ENCODE results near the gene NELL2. TPM values are rescaled to one million over a fixed set of nuclear protein-coding genes. Genes with fewer than 3 reads are reported as not detected.

NELL2 gene
- total RNA-seq, 1 donor from 2014 or later: 1.7 TPM

GRCh38 chr12:44647917-44648690 is 228.0 kb downstream of the NELL2 start:
- H3K36me3 Mint-ChIP-seq (ENCODE audit: low read depth, unreplicated experiment): no peaks in the 10 kb centered on the region
- no peaks in the 10 kb centered on the region for H3K9me3 Mint-ChIP-seq (ENCODE audit: unreplicated experiment)
- DNase-seq (ENCODE audit: low spot score): no peak
- TF ChIP-seq, protein P1, sequence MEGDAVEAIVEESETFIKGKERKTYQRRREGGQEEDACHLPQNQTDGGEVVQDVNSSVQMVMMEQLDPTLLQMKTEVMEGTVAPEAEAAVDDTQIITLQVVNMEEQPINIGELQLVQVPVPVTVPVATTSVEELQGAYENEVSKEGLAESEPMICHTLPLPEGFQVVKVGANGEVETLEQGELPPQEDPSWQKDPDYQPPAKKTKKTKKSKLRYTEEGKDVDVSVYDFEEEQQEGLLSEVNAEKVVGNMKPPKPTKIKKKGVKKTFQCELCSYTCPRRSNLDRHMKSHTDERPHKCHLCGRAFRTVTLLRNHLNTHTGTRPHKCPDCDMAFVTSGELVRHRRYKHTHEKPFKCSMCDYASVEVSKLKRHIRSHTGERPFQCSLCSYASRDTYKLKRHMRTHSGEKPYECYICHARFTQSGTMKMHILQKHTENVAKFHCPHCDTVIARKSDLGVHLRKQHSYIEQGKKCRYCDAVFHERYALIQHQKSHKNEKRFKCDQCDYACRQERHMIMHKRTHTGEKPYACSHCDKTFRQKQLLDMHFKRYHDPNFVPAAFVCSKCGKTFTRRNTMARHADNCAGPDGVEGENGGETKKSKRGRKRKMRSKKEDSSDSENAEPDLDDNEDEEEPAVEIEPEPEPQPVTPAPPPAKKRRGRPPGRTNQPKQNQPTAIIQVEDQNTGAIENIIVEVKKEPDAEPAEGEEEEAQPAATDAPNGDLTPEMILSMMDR (IDR thresholded peaks at IDR 0.05; ENCODE audit: unreplicated experiment): no peak
- no peak overlapping the region for H3K27ac Mint-ChIP-seq (ENCODE audit: unreplicated experiment)
- no peaks in the 10 kb centered on the region for H3K4me1 Mint-ChIP-seq (ENCODE audit: unreplicated experiment)
- no peak overlapping the region for H3K4me3 Mint-ChIP-seq (ENCODE audit: unreplicated experiment)
- no peaks in the 10 kb centered on the region for H3K27me3 Mint-ChIP-seq (ENCODE audit: unreplicated experiment)

DNA sequence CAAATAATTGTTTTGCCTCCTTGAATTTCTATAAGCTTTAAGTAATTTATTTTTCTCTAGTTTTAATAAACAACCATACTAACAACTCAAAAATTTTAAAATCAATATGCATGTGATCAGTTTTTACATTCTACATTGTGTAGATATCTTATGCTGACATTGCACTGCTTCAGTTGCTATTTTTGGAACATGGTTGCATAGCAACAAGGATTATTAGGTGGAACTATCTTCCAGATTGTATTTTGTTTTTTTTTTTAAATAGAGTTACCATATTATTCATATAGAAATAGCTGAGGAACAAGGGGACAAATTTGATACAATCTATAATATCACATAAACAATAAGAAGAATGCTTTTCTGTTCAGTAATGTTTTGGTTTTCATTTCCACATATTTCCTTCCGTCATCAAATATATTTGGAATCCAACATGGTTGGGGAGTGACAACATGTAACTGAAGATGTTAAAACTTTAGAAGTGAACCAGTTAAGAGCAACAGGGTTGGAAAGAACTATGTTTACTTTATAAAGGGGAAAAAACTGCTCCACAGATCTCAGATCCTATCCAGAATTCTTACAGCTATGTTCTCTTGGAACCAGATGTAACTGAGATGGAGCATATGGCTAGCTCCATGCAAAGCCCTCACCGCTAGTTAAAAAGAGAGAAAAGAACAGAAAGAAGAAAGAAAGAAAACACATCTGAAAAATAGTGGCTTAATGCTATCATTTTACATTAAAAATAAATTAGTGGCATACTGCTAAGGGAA is 235.5 kb downstream of the NELL2 start:
- TF ChIP-seq, protein P1 (IDR thresholded peaks at IDR 0.05; ENCODE audit: unreplicated experiment): no peak
- H3K9me3 Mint-ChIP-seq (ENCODE audit: unreplicated experiment): no peaks in the 10 kb centered on the region

GRCh38 chr12:44637875-44638274 is 238.2 kb downstream of the NELL2 start:
- no peak overlapping the region for H3K27ac Mint-ChIP-seq (ENCODE audit: unreplicated experiment)
- DNase-seq (ENCODE audit: low spot score): no peak

More for the DNA sequence above, 235.5 kb downstream of the NELL2 start:
- Mint-ChIP-seq H3K4me1 (ENCODE audit: unreplicated experiment) (no peaks in the 10 kb centered on the region), H3K4me3 (ENCODE audit: unreplicated experiment) (no peak overlapping the region), H3K27me3 (ENCODE audit: unreplicated experiment) (no peaks in the 10 kb centered on the region), H3K27ac (ENCODE audit: unreplicated experiment) (no peak overlapping the region), H3K36me3 (ENCODE audit: low read depth, unreplicated experiment) (no peaks in the 10 kb centered on the region)
- DNase-seq (ENCODE audit: low spot score): no peak

GRCh38 chr12:44628180-44628579 is 247.9 kb downstream of the NELL2 start:
- H3K27me3 Mint-ChIP-seq (ENCODE audit: unreplicated experiment): no peaks in the 10 kb centered on the region
- H3K9me3 Mint-ChIP-seq (ENCODE audit: unreplicated experiment): no peaks in the 10 kb centered on the region
- no peaks in the 10 kb centered on the region for H3K4me1 Mint-ChIP-seq (ENCODE audit: unreplicated experiment)
- H3K4me3 Mint-ChIP-seq (ENCODE audit: unreplicated experiment): no peak overlapping the region
- no peak for DNase-seq (ENCODE audit: low spot score)
- H3K36me3 Mint-ChIP-seq (ENCODE audit: low read depth, unreplicated experiment): no peaks in the 10 kb centered on the region
- TF ChIP-seq, protein P1 (IDR thresholded peaks at IDR 0.05; ENCODE audit: unreplicated experiment): no peak
- H3K27ac Mint-ChIP-seq (ENCODE audit: unreplicated experiment): no peak overlapping the region

More at GRCh38 chr12:44637875-44638274, 238.2 kb downstream of the NELL2 start:
- Mint-ChIP-seq H3K27me3 (ENCODE audit: unreplicated experiment) (no peaks in the 10 kb centered on the region), H3K4me1 (ENCODE audit: unreplicated experiment) (no peaks in the 10 kb centered on the region), H3K36me3 (ENCODE audit: low read depth, unreplicated experiment) (no peaks in the 10 kb centered on the region), H3K9me3 (ENCODE audit: unreplicated experiment) (no peaks in the 10 kb centered on the region), H3K4me3 (ENCODE audit: unreplicated experiment) (no peak overlapping the region)
- TF ChIP-seq, protein P1 (IDR thresholded peaks at IDR 0.05; ENCODE audit: unreplicated experiment): no peak

Measured in endothelial cell (in vitro differentiated cells).